Hepatocyte (in vitro differentiated cells): ENCODE results near the gene GSG1. TPM values are rescaled to one million over a fixed set of nuclear protein-coding genes. Genes with fewer than 3 reads are reported as not detected.
A peak's percentile ranks its signal among the peaks of the same experiment; 100 is the strongest.

Experiments used
- DNase-seq: peaks from one replicate; pipeline ENCODE4 v3.0.0-alpha.2; 2016; ENCODE audit warnings: low spot score
- H2AFZ ChIP-seq: fragments of 200-600 bp; sonication (generic); 2 replicates; pipeline ENCODE4 v1.6.0; 2016; ENCODE audit warnings: antibody characterized with exemption, mild to moderate bottlenecking
- H3K27ac ChIP-seq: fragments of 200-600 bp; sonication (generic); 2 replicates; pipeline ENCODE4 v1.5.1; 2016; ENCODE audit warnings: mild to moderate bottlenecking
- H3K27me3 ChIP-seq: fragments of 200-600 bp; sonication (generic); 2 replicates; pipeline ENCODE4 v1.6.1; 2016
- H3K36me3 ChIP-seq: fragments of 200-600 bp; sonication (generic); replicated peaks from 2 replicates; pipeline ENCODE4 v1.5.1; 2016; ENCODE audit warnings: low read depth; ENCODE audit not compliant: insufficient read depth
- H3K4me1 ChIP-seq: fragments of 200-600 bp; sonication (generic); 2 replicates; pipeline ENCODE4 v1.5.1; 2016; ENCODE audit warnings: mild to moderate bottlenecking, moderate library complexity; ENCODE audit not compliant: insufficient read depth
- H3K4me2 ChIP-seq: fragments of 200-600 bp; sonication (generic); 2 replicates; pipeline ENCODE4 v1.6.0; 2016
- H3K4me3 ChIP-seq: fragments of 200-600 bp; sonication (generic); 2 replicates; pipeline ENCODE4 v1.5.1; 2016; ENCODE audit warnings: mild to moderate bottlenecking
- H3K79me2 ChIP-seq: fragments of 200-600 bp; sonication (generic); 2 replicates; pipeline ENCODE4 v1.6.0; 2017; ENCODE audit warnings: mild to moderate bottlenecking
- H3K9me2 ChIP-seq: fragments of 200-600 bp; sonication (generic); replicated peaks from 2 replicates; pipeline ENCODE4 v1.6.0; 2017; ENCODE audit warnings: mild to moderate bottlenecking; ENCODE audit not compliant: insufficient read depth
- H3K9me3 ChIP-seq: fragments of 200-600 bp; sonication (generic); 2 replicates; pipeline ENCODE4 v1.5.1; 2016; ENCODE audit warnings: low read depth, mild to moderate bottlenecking
- H4K20me1 ChIP-seq: fragments of 200-600 bp; sonication (generic); 2 replicates; pipeline ENCODE4 v1.6.0; 2016; ENCODE audit warnings: mild to moderate bottlenecking; ENCODE audit not compliant: insufficient read depth, poor library complexity, severe bottlenecking
- EZH2 ChIP-seq: fragments of 200-600 bp; sonication (generic); IDR thresholded peaks from 2 replicates; pipeline ENCODE4 v1.6.1; 2016; ENCODE audit warnings: antibody characterized with exemption, mild to moderate bottlenecking, borderline replicate concordance
- EZH2phosphoT487 ChIP-seq: fragments of 200-600 bp; sonication (generic); IDR thresholded peaks from one replicate; pipeline ENCODE4 v1.6.1; 2018; ENCODE audit warnings: antibody characterized with exemption, mild to moderate bottlenecking, low read depth, moderate library complexity; ENCODE audit not compliant: unreplicated experiment, severe bottlenecking
- WGBS: methylation state at CpG from one replicate; pipeline ENCODE4 v1.1.6; 2016; ENCODE audit warnings: low lambda C conversion rate; ENCODE audit errors: missing lambda C conversion rate; 5-methylcytosine and 5-hydroxymethylcytosine counted together
- polyA plus RNA-seq: library from polyadenylated mRNA; unstranded; fragments of >200 nt; fragmentation: Nextera tagmentation; extraction: Ambion mirVana; gene quantifications from 2 replicates; pipeline ENCODE4 v1.2.1, GENCODE V29; 2016
- total RNA-seq: library from RNA; depleted of rRNA; stranded (reverse); fragments of >200 nt; gene quantifications from 2 replicates; pipeline ENCODE4 v1.2.3, GENCODE V29; 2014
- TF ChIP-seq, protein P1 (sequence below): fragments of 200-600 bp; sonication (generic); IDR thresholded peaks from 2 replicates; pipeline ENCODE4 v1.5.1; 2016; ENCODE audit warnings: antibody characterized with exemption, mild to moderate bottlenecking; ENCODE audit not compliant: poor library complexity

The GSG1 gene
- total and polyA plus RNA-seq, 2 experiments from 2014 or later: 0.37 TPM; not detected in 1

DNA sequence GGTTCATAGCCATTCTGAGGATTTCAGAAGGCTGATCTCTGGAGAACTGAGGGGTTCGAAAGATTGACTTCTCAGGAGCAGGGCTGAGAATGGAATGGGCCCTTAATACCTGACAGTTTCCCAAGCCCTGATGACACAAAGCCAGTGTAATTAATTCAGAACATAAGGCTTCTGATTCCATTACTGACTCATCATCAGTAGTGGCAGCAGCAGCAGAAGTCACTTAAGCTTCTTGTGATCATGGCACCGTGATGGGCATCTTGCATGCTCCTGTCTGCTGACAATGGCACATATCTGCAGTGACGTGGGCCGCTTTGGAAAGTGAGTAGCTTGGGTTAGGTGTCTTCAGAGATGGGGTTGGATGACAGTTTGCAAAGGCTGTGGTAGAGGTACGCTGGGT is 38.2 kb upstream of the GSG1 start:
- Histone ChIP-seq H3K36me3 (no peaks in the 10 kb centered on the region), H3K4me1 (no peaks in the 10 kb centered on the region), H3K27ac (no peak overlapping the region), H3K4me3 (no peak overlapping the region), H4K20me1 (no peaks in the 10 kb centered on the region), H2AFZ (no peak overlapping the region), H3K4me2 (no peak overlapping the region), H3K27me3 (no peaks in the 10 kb centered on the region), H3K9me2 (no peaks in the 10 kb centered on the region), H3K79me2 (no peaks in the 10 kb centered on the region), H3K9me3 (no peaks in the 10 kb centered on the region)
- TF ChIP-seq, protein P1, sequence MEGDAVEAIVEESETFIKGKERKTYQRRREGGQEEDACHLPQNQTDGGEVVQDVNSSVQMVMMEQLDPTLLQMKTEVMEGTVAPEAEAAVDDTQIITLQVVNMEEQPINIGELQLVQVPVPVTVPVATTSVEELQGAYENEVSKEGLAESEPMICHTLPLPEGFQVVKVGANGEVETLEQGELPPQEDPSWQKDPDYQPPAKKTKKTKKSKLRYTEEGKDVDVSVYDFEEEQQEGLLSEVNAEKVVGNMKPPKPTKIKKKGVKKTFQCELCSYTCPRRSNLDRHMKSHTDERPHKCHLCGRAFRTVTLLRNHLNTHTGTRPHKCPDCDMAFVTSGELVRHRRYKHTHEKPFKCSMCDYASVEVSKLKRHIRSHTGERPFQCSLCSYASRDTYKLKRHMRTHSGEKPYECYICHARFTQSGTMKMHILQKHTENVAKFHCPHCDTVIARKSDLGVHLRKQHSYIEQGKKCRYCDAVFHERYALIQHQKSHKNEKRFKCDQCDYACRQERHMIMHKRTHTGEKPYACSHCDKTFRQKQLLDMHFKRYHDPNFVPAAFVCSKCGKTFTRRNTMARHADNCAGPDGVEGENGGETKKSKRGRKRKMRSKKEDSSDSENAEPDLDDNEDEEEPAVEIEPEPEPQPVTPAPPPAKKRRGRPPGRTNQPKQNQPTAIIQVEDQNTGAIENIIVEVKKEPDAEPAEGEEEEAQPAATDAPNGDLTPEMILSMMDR: no peak
- TF ChIP-seq EZH2 (no peak), EZH2phosphoT487 (no peak)
- DNase-seq: no peak
- 93% methylated on average over 5 of the region's 5 CpGs for WGBS

DNA sequence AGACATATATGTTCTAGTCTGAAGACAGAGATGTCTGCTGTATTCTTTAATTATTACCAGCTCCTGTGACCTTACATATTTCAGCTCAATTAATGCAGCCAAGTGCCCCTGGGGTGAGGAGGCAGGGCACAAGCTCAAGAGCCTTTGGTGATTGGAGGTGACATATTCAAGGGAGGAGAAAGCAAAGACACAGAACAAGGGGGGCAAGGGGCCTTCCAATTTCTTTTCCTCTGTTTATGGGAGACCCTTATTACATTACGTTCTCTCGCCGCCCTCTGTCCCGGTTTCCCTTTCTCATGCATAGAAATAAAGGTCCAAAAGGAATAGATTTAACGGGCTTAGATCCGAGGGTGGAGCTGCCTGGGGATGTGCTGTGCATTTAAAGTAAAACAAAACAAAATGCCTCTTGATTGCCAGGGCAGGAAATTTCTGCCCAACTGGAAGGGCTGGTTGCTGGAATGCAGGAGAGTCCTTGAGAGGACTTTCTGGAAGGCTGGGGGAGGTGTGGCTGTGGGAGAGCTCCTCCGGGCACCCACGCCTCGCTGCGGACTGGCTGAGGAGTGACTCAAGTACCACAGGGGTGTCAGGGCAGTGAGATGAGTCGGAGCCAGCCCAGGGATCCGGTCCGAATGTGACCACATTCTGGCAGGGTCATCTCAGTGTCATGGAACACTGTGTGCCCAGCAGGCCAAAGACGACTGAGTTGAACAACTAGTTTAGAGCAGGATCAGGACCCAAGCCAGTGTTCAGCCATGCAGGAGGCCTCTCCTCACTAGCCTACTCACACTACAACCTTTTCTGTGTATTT is 32.1 kb upstream of the GSG1 start:
- peaks cover 24% of the 10 kb centered on the region for H3K4me1 ChIP-seq
- no peaks in the 10 kb centered on the region for H3K36me3 ChIP-seq
- 62% methylated on average over 14 of the region's 14 CpGs for WGBS
- H3K4me2 ChIP-seq: peak overlapping the region; percentile 44
- no peaks in the 10 kb centered on the region for H3K9me2 ChIP-seq
- no peaks in the 10 kb centered on the region for H4K20me1 ChIP-seq
- DNase-seq: peak; percentile 60
- peak overlapping the region; percentile 6 for H2AFZ ChIP-seq
- TF ChIP-seq EZH2phosphoT487 (no peak), EZH2 (no peak)
- TF ChIP-seq, protein P1: no peak
- peak overlapping the region; percentile 75 for H3K27ac ChIP-seq
- H3K27me3 ChIP-seq: no peaks in the 10 kb centered on the region
- no peaks in the 10 kb centered on the region for H3K79me2 ChIP-seq
- H3K9me3 ChIP-seq: no peaks in the 10 kb centered on the region
- no peak overlapping the region for H3K4me3 ChIP-seq

DNA sequence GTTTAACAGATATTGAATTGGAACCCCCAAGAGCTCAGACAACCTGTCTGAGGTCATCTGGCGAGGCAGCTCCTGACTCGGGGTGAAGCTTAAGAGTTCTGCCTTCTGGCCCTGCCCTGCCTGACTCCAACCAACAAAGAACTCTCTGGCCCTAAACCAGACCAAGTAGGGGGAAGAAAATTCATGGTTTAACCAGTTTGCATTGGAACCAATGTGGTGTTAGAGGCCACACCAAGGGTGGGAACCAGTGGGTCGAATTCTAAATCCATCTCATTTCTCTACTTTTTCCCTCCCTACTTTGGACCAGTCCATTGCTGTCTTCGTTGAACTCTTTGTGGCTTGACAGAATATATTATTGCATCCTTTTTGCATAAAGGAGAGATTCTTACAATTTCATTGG is 30.4 kb upstream of the GSG1 start:
- WGBS: 94% methylated on average over 4 of the region's 4 CpGs
- peaks cover 26% of the 10 kb centered on the region for H3K4me1 ChIP-seq
- no peak for DNase-seq
- H3K9me3 ChIP-seq: no peaks in the 10 kb centered on the region
- no peak overlapping the region for H2AFZ ChIP-seq
- H3K27ac ChIP-seq: no peak overlapping the region
- H3K79me2 ChIP-seq: no peaks in the 10 kb centered on the region
- no peaks in the 10 kb centered on the region for H3K9me2 ChIP-seq
- no peak overlapping the region for H3K4me3 ChIP-seq
- no peak overlapping the region for H3K4me2 ChIP-seq
- no peak for TF ChIP-seq EZH2phosphoT487
- no peaks in the 10 kb centered on the region for H4K20me1 ChIP-seq
- no peaks in the 10 kb centered on the region for H3K27me3 ChIP-seq
- no peaks in the 10 kb centered on the region for H3K36me3 ChIP-seq

DNA sequence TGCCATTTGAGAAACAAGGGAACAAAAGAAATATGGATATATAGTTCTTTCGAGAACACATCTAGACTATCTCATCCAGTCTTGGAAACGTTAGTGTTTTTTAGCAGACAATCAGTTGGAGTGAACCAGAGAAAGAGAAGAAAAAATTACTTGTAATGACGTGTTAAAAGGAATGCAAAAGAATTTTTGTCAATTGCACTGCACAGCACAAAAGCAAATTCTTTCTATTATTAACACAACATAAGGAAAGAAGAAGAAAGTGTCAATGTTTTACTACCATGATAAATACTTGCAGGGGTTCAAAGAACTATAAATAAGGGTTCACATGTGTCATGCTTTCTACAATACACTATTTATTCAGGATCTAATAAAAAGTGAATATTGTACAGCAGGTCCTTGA is 27.5 kb upstream of the GSG1 start:
- Histone ChIP-seq H3K27ac (no peak overlapping the region), H2AFZ (no peak overlapping the region), H3K9me3 (no peaks in the 10 kb centered on the region), H3K36me3 (no peaks in the 10 kb centered on the region), H3K4me3 (no peak overlapping the region), H4K20me1 (no peaks in the 10 kb centered on the region), H3K79me2 (no peaks in the 10 kb centered on the region), H3K4me2 (peak overlapping the region; percentile 16), H3K27me3 (no peaks in the 10 kb centered on the region), H3K4me1 (peaks cover 34% of the 10 kb centered on the region), H3K9me2 (no peaks in the 10 kb centered on the region)
- DNase-seq: no peak
- TF ChIP-seq EZH2: no peak
- TF ChIP-seq EZH2phosphoT487: no peak
- TF ChIP-seq, protein P1: no peak
- 75% methylated on average over 3 of the region's 3 CpGs for WGBS
